ENCODE results near the gene RHOC.

Gene RHOC

GRCh38 chr1:112714313-112715263 is 7.7 kb upstream of the RHOC start (continued):
- TF ChIP-seq SP7 (tag by site-specific recombination; IDR thresholded peaks at IDR 0.05), result no peak

- CTCF ChIA-PET, result interaction anchor here (0.6 to 7.0 kb wide), 8 partner anchors 14 to 359 kb away, joined by 3 to 74 read pairs (median 11); partner anchors contain the start of gene LRIG2
- POLR2A ChIA-PET, result interaction anchor here (1.3 kb wide), 1 partner anchor 13 kb away, joined by 5 read pairs; no protein-coding TSS in a partner anchor
- no peak overlapping the region for H3K4me3 ChIP-seq (ENCODE audit: low read depth, low read length)
Observed at GRCh38 chr1:112713466-112714312, 6.8 kb upstream of the RHOC start.

GRCh38 chr1:112712701-112713128 is 5.8 kb upstream of the RHOC start:
- ChIA-PET CTCF (interaction anchor here (0.7 to 0.9 kb wide), 2 partner anchors 99 to 330 kb away, joined by 3 to 10 read pairs; no protein-coding TSS in a partner anchor), POLR2A (no interaction called here)
- H3K4me1 ChIP-seq (ENCODE audit: control insufficient read depth, insufficient read depth, low read length), result no peaks in the 10 kb centered on the region
- no peak overlapping the region for H3K4me3 ChIP-seq (ENCODE audit: low read depth, low read length)
- TF ChIP-seq ZBTB17 (tag by site-specific recombination; IDR thresholded peaks at IDR 0.05), result peak; percentile 59; the same call in 1 of the 2 replicates
- peak; percentile 68 for TF ChIP-seq ZSCAN4 (tag by site-specific recombination; IDR thresholded peaks at IDR 0.05)
- no peak for TF ChIP-seq ZNF140 (tag by site-specific recombination; IDR thresholded peaks at IDR 0.05)
- peaks cover 0 to 3% of the 10 kb centered on the region in 2 experiments; a peak in 1 of 3 replicates for H3K36me3 ChIP-seq (ENCODE audit: control insufficient read depth in 2 of 2, insufficient read depth in 1 of 2, low read length in 2 of 2)
- no peak overlapping the region for H3K27ac ChIP-seq (ENCODE audit: extremely low read depth, low read depth, low read length)
- H3K9me3 ChIP-seq (ENCODE audit: control insufficient read depth, insufficient read depth, low read depth, low read length), result no peaks in the 10 kb centered on the region

More at GRCh38 chr1:112713466-112714312, 6.8 kb upstream of the RHOC start:
- H3K4me1 ChIP-seq (ENCODE audit: control insufficient read depth, insufficient read depth, low read length), result no peaks in the 10 kb centered on the region
- no peak overlapping the region for H3K27ac ChIP-seq (ENCODE audit: extremely low read depth, low read depth, low read length)
- TF ChIP-seq ZNF449 (tag by site-specific recombination; IDR thresholded peaks at IDR 0.05) (peak; percentile 94), PRDM1 (tag by site-specific recombination; IDR thresholded peaks at IDR 0.05) (0 out of 2 replicates have a peak, but pooled peaks have one; percentile 22), ZNF692 (tag by site-specific recombination; IDR thresholded peaks at IDR 0.05) (no peak), SP2 (tag by site-specific recombination; IDR thresholded peaks at IDR 0.05) (0 out of 2 replicates have a peak, but pooled peaks have one; percentile 21)
- no peaks in the 10 kb centered on the region for H3K9me3 ChIP-seq (ENCODE audit: control insufficient read depth, insufficient read depth, low read depth, low read length)
- peaks cover 0 to 3% of the 10 kb centered on the region in 2 experiments; a peak in 1 of 3 replicates for H3K36me3 ChIP-seq (ENCODE audit: control insufficient read depth in 2 of 2, insufficient read depth in 1 of 2, low read length in 2 of 2)

GRCh38 chr1:112712191-112712590 is 5.3 kb upstream of the RHOC start:
- H3K36me3 ChIP-seq (ENCODE audit: control insufficient read depth in 2 of 2, insufficient read depth in 1 of 2, low read length in 2 of 2), result peaks cover 0 to 3% of the 10 kb centered on the region in 2 experiments; a peak in 1 of 3 replicates
- no peak overlapping the region for H3K27ac ChIP-seq (ENCODE audit: extremely low read depth, low read depth, low read length)
- H3K4me1 ChIP-seq (ENCODE audit: control insufficient read depth, insufficient read depth, low read length), result no peaks in the 10 kb centered on the region
- ChIA-PET POLR2A (no interaction called here), CTCF (interaction anchor here (0.7 kb wide), 1 partner anchor 98 kb away, joined by 10 read pairs; no protein-coding TSS in a partner anchor)
- H3K4me3 ChIP-seq (ENCODE audit: low read depth, low read length), result no peak overlapping the region
- H3K9me3 ChIP-seq (ENCODE audit: control insufficient read depth, insufficient read depth, low read depth, low read length), result no peaks in the 10 kb centered on the region
- no peak for TF ChIP-seq KLF8 (tag by site-specific recombination; IDR thresholded peaks at IDR 0.05)
- TF ChIP-seq ZNF140 (tag by site-specific recombination; IDR thresholded peaks at IDR 0.05), result no peak
- TF ChIP-seq KLF1 (tag by site-specific recombination; IDR thresholded peaks at IDR 0.05), result no peak
- TF ChIP-seq ZNF169 (tag by site-specific recombination; IDR thresholded peaks at IDR 0.05), result no peak
- no peak for TF ChIP-seq ZNF473 (tag by site-specific recombination; IDR thresholded peaks at IDR 0.05)
- no peak for TF ChIP-seq ZNF221 (tag by site-specific recombination; IDR thresholded peaks at IDR 0.05; ENCODE audit: borderline replicate concordance)
- TF ChIP-seq KLF10 (tag by site-specific recombination; IDR thresholded peaks at IDR 0.05), result no peak
- no peak for TF ChIP-seq ZNF529 (tag by site-specific recombination; IDR thresholded peaks at IDR 0.05; ENCODE audit: insufficient replicate concordance)
- TF ChIP-seq ZNF223 (tag by site-specific recombination; IDR thresholded peaks at IDR 0.05), result no peak

Data from HEK293 (cell line).